GM18873 (cell line): Measurements from ENCODE around the gene GALK1.

Source experiments
- ATAC-seq: cut with Tn5 transposase; IDR thresholded peaks from one replicate; pipeline ENCODE4 v1.9.1; 2021; ENCODE audit warnings: mild to moderate bottlenecking, moderate library complexity, moderate number of reproducible peaks; ENCODE audit not compliant: unreplicated experiment, low FRiP score

GALK1 gene

DNA sequence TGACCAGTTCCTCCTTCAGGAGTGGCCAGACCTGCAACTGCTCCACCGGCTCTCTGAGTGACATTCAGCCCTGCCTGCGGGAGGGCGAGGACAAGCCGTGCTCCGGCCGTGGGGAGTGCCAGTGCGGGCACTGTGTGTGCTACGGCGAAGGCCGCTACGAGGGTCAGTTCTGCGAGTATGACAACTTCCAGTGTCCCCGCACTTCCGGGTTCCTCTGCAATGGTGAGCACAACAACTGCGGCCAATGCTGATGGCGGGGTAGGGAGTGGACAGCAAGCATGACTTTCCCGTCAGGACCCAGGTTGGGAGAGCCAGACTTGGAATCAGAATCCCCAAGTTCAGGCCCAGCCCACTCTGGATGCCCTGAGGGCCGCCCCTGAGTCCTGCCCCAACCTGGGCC lies 31.5 kb downstream of the GALK1 start:
- ATAC-seq: no peak

DNA sequence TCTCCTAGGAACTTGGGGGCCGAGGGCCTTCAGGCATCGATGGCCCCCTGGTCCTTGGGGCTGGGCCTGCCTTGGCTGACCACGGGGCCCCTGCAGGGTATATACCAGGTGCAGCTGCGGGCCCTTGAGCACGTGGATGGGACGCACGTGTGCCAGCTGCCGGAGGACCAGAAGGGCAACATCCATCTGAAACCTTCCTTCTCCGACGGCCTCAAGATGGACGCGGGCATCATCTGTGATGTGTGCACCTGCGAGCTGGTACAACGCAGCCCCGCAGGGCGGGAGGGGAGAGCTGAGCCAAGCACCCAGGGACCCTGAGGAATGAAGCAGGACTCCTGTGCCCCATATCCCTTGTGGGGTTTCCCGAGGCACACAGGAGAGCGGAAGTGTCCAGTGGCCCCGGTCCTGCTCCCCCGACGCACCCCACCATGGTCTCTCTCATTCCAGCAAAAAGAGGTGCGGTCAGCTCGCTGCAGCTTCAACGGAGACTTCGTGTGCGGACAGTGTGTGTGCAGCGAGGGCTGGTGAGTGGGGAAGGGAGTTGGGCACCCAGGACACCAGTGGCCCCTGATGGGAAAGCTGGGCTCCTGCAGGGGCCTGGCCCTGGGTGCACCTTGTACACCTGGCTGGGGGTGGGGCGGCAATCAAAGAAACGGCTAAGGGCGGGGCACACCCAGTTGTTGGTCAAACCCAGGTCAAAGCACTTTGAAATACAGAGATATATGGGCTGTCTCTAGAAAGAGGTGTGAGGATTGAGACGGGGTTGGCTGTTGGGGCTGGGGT lies 33.1 kb downstream of the GALK1 start:
- no peak for ATAC-seq

DNA sequence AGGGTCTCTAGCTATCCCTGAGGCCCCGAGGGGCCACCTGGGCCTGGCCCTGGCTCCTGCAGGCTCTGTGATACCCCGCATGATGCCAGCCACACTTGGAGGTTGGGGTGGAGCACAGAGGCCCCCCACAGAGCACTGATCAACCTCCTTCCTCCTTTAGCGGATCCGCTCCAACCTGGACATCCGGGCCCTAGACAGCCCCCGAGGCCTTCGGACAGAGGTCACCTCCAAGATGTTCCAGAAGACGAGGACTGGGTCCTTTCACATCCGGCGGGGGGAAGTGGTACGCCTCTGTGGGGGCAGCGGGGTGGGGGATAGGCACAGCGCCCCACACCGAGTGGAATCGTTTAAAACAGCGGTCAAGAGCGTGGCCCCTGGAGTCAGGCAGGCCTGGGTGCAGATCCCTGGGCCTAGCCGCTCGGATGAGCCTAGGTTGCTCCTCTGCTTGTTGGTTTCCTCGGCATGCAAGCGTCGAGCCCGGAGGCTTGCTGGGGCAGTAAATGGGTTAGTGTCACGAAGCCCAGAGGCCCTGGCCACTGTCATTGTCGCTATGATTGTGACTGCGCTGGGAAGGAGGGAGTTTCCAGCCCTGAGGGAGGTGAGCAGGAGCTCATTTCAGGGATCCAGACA lies 33.8 kb downstream of the GALK1 start:
- no peak for ATAC-seq

DNA sequence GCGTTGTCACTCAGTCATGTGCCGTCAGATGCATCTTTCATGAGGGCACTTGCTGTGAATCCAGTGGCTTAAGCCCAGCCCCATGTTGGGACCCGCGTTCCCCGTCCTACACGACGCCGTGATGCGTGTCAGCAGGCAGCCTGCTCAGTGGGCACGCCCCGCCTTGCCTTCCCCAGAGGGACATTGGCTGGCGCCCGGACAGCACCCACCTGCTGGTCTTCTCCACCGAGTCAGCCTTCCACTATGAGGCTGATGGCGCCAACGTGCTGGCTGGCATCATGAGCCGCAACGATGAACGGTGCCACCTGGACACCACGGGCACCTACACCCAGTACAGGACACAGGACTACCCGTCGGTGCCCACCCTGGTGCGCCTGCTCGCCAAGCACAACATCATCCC lies 34.9 kb downstream of the GALK1 start:
- no peak for ATAC-seq

DNA sequence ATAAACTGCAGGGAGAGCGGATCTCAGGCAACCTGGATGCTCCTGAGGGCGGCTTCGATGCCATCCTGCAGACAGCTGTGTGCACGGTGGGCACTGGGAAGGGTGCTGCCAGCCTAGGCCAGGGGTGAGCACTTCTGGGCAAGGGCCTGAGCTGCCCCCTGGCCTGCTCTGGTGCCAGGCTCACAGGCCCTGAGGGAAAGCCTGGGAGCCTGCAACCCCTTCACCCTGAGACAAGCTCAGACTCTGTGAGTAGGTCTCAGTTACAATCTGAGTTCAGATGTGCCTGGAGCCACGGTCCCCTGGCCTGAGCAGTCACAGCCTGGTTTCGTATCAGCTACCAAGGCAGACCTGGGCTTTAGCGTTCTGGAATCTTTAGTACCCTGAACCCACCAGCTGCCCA lies 35.6 kb downstream of the GALK1 start:
- no peak for ATAC-seq

DNA sequence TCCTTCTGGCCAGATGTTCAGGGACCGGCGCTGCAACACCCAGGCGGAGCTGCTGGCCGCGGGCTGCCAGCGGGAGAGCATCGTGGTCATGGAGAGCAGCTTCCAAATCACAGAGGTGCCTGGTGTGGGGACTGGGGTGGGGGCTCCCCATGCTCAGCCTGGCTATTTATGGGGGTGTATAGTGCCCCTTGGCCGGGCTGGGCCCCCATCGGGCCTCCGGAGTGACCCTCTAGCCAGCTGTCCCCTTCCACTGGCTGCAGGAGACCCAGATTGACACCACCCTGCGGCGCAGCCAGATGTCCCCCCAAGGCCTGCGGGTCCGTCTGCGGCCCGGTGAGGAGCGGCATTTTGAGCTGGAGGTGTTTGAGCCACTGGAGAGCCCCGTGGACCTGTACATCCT lies 37.6 kb downstream of the GALK1 start:
- no peak for ATAC-seq

DNA sequence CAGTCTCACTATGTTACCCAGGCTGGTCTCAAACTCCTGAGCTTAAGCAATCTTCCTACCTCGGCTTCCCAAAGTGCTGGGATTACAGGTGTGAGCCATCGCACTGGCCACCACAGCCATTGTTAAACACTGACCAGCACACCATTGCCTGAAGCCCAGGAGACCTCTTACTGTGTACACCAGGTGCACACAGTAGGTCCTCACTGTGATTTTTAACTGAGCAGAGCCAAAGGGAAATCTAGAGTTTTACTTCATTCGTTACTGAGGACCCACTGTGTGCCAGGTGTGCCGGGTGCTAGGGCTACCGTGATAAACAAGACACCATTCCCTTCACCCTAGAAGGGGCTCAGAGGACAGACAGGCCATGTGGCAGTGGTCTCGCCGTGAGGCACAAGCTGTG lies 39.5 kb downstream of the GALK1 start:
- ATAC-seq: no peak

DNA sequence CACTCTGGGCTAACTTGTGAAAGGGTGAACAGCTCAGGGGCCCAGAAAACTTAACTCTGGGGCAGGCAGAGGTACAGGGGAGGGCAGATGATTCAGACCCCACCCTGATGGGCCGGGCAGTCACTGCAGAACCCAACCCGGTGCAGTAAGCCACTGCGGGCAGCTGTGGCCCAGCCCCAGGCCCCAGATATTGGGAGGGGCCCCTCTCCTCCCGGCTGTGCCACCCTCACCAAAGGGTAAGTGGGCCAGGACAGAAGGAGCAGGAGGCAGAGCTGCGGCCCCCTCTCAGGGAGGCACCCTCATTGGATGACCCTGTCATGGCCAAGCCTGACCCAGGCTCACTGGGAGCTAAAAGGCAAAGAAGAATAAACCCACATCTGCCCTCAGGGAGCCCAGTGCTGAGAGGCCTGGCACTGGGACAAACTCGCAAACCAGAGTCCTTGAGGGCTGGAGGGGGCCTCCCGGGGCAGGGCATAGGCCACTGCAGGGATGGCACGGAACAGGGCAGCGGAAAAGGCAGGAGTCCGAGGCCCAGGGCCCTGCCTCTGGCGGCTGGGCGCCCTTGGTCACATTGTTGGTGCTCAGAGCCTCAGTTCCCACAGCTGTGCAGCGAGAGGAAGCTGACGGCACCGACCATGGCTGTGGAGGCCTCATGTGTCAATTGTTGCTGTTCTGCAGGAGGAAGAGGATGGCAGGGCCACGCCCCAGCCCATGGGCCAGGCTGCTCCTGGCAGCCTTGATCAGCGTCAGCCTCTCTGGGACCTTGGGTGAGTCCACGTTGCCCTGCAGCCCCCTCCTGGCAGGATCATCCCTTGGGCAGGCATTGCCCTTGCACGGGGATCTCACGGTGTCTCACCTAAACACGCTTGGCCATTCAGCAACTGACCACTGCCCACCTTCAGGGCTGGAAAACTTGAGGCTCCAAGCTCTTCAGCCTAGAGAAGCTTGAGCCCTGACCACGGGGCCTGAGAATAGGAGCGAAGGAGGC lies 40.7 kb downstream of the GALK1 start:
- no peak for ATAC-seq

DNA sequence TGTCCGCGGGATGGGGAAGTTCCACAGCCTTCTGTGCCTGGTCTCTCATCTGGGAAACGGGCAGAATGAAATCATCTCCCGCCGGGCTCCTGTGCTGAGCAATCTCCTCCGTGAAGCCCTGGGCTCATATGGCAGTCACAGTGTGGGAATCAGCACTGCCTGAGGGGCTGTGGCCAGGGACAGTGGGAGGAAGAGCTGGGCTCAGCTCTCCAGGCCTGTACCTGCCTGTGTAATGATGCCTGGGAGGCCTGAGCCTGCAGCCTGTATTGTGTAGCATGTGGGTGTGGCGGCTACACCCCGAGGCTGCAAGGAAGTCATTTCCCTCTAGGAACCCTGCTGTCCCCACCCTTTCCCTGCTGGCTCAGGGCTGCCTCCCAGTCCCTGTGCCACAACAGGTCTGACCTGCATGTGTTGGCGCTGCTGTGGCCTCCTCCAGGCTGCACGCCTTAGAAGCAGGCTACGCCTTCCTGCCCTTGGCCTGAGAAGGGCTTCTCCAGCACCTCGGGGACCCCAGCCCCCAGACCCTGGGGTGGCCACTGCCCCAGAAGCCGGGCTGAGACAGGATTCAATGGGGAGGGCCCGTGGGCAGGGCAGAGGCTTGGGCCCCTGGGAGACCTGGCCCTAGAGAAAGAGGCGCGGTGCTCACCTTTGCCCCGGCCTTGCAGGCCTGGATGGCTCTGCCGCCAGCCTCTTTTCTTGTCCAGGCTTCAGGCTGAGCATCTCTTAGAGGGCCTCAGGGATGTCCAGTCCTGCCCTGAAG lies 41.6 kb downstream of the GALK1 start:
- ATAC-seq: no peak

DNA sequence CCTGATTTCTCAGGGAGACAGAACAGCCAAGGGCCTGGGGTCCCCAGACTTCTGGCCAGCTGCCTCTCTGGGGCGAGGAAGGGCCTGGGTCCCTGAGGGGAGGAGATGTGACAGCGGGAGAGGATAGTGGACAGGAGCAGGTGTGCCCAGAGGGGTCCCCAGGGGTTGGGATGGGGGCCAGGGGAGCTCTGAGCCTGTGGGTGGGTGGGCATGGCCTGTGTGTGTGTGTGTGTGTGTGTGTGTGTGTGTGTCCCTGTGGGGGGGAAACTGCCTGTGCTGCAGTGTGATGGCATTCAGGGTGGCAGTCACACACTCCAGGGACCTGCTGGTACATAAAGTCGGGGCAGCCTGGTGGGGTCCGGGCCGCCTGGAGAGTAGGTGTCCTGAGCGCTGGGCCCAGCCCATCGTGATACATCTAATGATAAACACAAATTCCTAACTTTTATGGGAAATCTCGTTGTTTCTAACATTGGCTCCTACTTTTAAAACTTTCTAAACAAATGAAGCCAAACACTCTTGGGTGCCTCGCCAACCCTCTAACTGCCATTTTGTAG lies 42.4 kb downstream of the GALK1 start:
- ATAC-seq: no peak

DNA sequence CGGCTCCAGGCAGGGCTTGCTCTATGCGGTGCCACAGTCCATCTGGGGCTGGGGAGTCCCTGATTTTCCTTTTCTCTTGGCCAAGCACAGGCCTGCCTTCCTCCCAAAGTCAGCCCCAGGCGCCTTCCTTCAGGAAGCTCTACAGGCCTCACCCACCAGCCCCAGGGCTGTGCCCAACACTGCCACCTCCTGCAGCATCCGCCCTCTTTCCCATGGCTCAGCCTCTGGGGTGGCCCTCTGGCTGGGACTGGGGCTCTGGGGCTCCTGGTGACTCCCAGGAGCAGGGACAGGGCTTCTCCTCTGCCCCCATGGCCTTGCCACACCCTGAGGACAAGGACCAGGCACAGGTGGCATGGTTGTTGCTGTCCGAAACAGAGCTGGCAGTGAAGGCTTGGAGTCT lies 42.9 kb downstream of the GALK1 start:
- no peak for ATAC-seq

DNA sequence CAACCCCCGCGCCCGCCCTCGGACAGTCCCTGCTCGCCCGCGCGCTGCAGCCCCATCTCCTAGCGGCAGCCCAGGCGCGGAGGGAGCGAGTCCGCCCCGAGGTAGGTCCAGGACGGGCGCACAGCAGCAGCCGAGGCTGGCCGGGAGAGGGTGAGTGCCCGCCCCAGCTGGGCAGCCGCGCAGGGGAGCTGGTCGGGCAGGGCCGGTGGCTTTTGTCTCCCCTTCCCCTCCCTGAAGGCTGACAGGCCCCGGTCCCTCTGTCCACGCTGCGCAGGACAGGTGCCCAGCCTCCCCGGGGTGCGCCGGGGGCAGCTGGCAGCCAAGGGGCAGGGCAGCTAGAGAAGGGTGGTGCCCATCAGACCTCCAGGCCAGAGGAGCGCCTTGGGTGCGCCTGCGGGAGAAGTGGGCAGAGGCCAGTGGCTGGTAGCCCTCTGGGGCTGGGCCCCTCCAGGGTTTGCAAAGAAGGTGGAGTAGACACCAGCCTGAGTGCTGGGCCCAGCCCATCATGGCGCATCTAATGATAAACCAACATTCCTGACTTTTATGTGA lies 43.5 kb downstream of the GALK1 start:
- ATAC-seq: no peak

DNA sequence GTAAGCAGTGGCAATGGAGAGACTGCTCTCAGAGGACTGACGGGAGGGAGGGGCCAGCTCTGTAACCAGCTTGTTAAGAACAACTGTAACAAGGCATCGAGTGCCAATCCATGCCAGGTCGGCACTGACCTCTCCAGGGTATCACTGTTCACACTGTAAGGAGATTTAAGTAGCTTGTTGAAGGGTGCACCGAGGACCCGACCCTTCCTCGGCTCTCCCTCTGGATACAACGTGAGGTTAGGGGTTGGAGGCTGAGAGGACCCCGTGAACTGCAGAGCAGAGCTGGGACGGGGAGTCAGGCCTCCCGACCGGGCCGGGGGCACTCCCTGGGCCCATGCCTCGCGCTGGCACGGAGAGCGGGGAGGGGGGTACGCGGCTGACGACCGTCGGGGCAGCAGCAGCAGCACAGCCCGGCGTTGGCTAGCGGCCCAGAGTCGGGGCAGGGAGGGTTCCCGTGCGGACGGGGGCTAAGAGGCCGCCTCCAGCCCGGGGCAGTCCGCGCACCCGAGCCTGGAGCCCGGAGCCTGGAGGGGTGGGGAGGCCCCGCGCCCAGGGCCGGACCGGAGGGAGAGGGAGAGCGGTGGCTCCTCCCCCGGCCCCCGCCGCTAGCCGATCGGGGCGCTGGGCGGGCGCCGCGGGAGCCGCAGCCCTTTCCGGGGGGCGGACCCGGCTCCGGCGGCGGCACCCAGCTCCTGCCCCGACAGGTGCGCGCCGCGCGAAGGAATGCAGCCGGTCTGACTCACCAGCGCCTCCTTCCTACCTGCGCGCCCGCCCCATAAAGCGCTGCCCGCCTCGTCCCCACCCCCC lies 44.1 kb downstream of the GALK1 start, which contains the start of gene ITGB4:
Gene ITGB4 (plus strand): TSS at position 804 of the 807 bp plus-strand sequence. CDS start 3,245 bp downstream, outside the sequence.
- ATAC-seq: no peak

DNA sequence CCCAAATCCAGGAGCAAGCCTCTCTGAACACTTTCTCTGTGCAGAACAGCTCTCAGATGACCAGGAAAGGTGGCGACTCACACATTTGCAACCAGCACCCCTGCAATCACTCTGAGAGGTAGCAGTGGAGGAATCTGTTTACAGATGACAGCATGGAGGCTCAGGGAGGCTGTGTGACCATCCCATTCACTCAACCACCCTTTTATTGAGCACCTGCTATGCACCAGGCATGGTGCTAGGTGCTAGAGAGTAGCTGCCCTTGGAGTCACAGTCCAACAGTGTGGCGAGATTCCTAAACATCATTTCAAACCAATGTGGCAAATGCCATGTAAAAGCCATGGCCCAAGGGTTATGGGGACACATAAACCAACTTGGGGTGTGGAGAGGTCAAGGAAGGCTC lies 45.3 kb downstream of the GALK1 start:
- ATAC-seq: no peak

DNA sequence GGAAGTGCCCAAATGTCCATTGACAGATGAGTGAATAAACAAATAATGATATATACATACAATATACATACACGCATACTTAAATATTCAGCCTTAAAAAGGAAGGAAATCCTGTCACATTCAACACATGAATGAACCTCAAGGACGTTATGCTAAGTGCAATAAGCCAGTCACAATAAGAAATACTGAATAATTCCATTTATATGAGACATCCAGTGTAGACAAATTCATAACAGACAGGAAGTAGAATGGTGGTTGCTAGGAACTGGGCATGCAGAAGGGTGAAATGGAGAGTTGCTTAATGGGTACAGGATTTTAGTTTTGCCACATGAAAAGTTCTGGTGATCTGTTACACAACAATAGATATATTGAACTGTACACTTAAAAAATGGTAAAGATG lies 52.5 kb downstream of the GALK1 start:
- no peak for ATAC-seq
